H1 (cell line): ENCODE data around the gene GALNT11. TPM values are rescaled to one million over a fixed set of nuclear protein-coding genes. Genes with fewer than 3 reads are reported as not detected.
"Not testable (repeated sequence)": the region's sequence is repeated elsewhere in the genome, so short reads cannot be mapped to it uniquely, and the experiment has no call there.

Experiments used
- CTCF ChIA-PET: fragments of 300-600 bp; sonication (Branson Sonifier 250); formaldehyde crosslinking; loops from one replicate; lab custom pipeline; 2021; ENCODE audit not compliant: partially characterized antibody; lab: Charles Lee
- POLR2A ChIA-PET: fragments of 300-600 bp; sonication (Branson Sonifier 250); formaldehyde crosslinking; loops from one replicate; lab custom pipeline; 2021; ENCODE audit warnings: inconsistent platforms; ENCODE audit not compliant: partially characterized antibody; lab: Charles Lee
- DNase-seq, 2 experiments: peaks; one replicate each; pipeline versions ENCODE4 v3.0.0 to v3.0.0-alpha.2; 2010 to 2022; ENCODE audit warnings: low spot score in 2 of 2, low read depth in 1 of 2, mixed read lengths in 1 of 2
- FAIRE-seq: peaks from 2 replicates; lab custom pipeline; 2011; peaks lifted over from hg19 to GRCh38; lab: Jason Lieb, UNC
- H2AFZ ChIP-seq: 2 replicates; pipeline ENCODE4 v1.8.1; 2012; ENCODE audit warnings: low read length, inconsistent platforms
- H2AK5ac ChIP-seq: 2 replicates; pipeline ENCODE4 v1.6.1; 2013; ENCODE audit warnings: low read depth, low read length
- H2BK120ac ChIP-seq: replicated peaks from 2 replicates; pipeline ENCODE3; 2013; ENCODE audit warnings: low read depth, low read length, inconsistent platforms
- H2BK12ac ChIP-seq: 2 replicates; pipeline ENCODE4 v1.6.1; 2013; ENCODE audit warnings: low read depth, low read length
- H2BK15ac ChIP-seq: 2 replicates; pipeline ENCODE4 v1.6.1; 2013; ENCODE audit warnings: low read length
- H2BK20ac ChIP-seq: 2 replicates; pipeline ENCODE4 v1.6.1; 2013; ENCODE audit warnings: low read length
- H2BK5ac ChIP-seq: 2 replicates; pipeline ENCODE4 v1.6.1; 2013; ENCODE audit warnings: low read depth, low read length
- H3K14ac ChIP-seq: 2 replicates; pipeline ENCODE4 v1.6.1; 2013; ENCODE audit warnings: inconsistent platforms; ENCODE audit not compliant: insufficient read length
- H3K18ac ChIP-seq: 2 replicates; pipeline ENCODE4 v1.6.1; 2013; ENCODE audit warnings: low read length; ENCODE audit errors: extremely low read depth
- H3K23ac ChIP-seq: 2 replicates; pipeline ENCODE4 v1.6.1; 2013; ENCODE audit warnings: inconsistent platforms; ENCODE audit not compliant: insufficient read length
- H3K23me2 ChIP-seq: 2 replicates; pipeline ENCODE4 v1.6.1; 2013; ENCODE audit warnings: low read depth, low read length
- H3K27ac ChIP-seq: 2 replicates; pipeline ENCODE4 v1.6.1; 2011; ENCODE audit warnings: low read depth, low read length, inconsistent platforms
- H3K27me3 ChIP-seq, 4 experiments: replicated peaks in 1 of 4; 1 replicate in 1 of 4; 2 replicates in 3 of 4; pipeline versions ENCODE4 v1.6.1 to v1.8.1; 2011 to 2013; ENCODE audit warnings: low read length in 3 of 4, mild to moderate bottlenecking in 3 of 4, inconsistent platforms in 2 of 4, mixed read lengths in 2 of 4, moderate library complexity in 1 of 4; ENCODE audit not compliant: control insufficient read depth in 3 of 4, insufficient read depth in 3 of 4; ENCODE audit errors: extremely low read depth in 1 of 4
- H3K36me3 ChIP-seq, 4 experiments: 2 replicates each; pipeline versions ENCODE4 v1.6.1 to v1.8.1; 2011 to 2013; ENCODE audit warnings: mild to moderate bottlenecking in 4 of 4, low read length in 3 of 4, moderate library complexity in 2 of 4, control low read depth in 1 of 4, inconsistent platforms in 1 of 4; ENCODE audit not compliant: insufficient read depth in 4 of 4, control insufficient read depth in 2 of 4
- H3K4ac ChIP-seq: replicated peaks from 2 replicates; pipeline ENCODE3; 2013; ENCODE audit warnings: low read length, low read depth, mixed read lengths, inconsistent platforms; ENCODE audit not compliant: insufficient read length
- H3K4me1 ChIP-seq, 4 experiments: replicated peaks in 1 of 4; 1 replicate in 1 of 4; 2 replicates in 3 of 4; pipeline versions ENCODE4 v1.6.1 to v1.8.1; 2011 to 2013; ENCODE audit warnings: low read length in 3 of 4, inconsistent platforms in 2 of 4, mixed read lengths in 1 of 4; ENCODE audit not compliant: insufficient read depth in 4 of 4, control insufficient read depth in 3 of 4
- H3K4me2 ChIP-seq, 2 experiments: 2 replicates each; pipeline versions ENCODE4 v1.6.1 to v1.8.1; 2011 to 2013; ENCODE audit warnings: low read depth in 2 of 2, low read length in 2 of 2, control low read depth in 1 of 2, inconsistent platforms in 1 of 2, mild to moderate bottlenecking in 1 of 2; ENCODE audit not compliant: insufficient read depth in 1 of 2
- H3K4me3 ChIP-seq, 4 experiments: fragments of 200-600, 300-600 bp in 1 of 4; sonication (generic), shearing (Covaris generic), sonication (Bioruptor Twin) in 1 of 4; 2 replicates each; pipeline versions ENCODE4 v1.5.1 to v1.8.1; 2011 to 2016; ENCODE audit warnings: low read length in 4 of 4, low read depth in 3 of 4, control low read depth in 2 of 4, inconsistent platforms in 2 of 4, mild to moderate bottlenecking in 2 of 4, mixed read lengths in 1 of 4, moderate library complexity in 1 of 4; ENCODE audit not compliant: insufficient read depth in 2 of 4; ENCODE audit errors: extremely low read depth in 1 of 4
- H3K56ac ChIP-seq: replicated peaks from 2 replicates; pipeline ENCODE3; 2013; ENCODE audit warnings: low read depth, mild to moderate bottlenecking, mixed read lengths, low read length, inconsistent platforms; ENCODE audit not compliant: insufficient read length
- H3K79me1 ChIP-seq: 2 replicates; pipeline ENCODE4 v1.6.1; 2013; ENCODE audit warnings: low read depth, low read length, control low read depth
- H3K79me2 ChIP-seq, 2 experiments: 2 replicates each; pipeline versions ENCODE4 v1.6.1 to v1.8.1; 2012 to 2013; ENCODE audit warnings: low read length in 2 of 2, mild to moderate bottlenecking in 2 of 2, inconsistent platforms in 1 of 2; ENCODE audit not compliant: insufficient read depth in 2 of 2, control insufficient read depth in 1 of 2
- H3K9ac ChIP-seq, 4 experiments: replicated peaks in 1 of 4; 1 replicate in 1 of 4; 2 replicates in 3 of 4; pipeline versions ENCODE4 v1.6.1 to v1.8.1; 2011 to 2013; ENCODE audit warnings: low read depth in 3 of 4, low read length in 3 of 4, control low read depth in 2 of 4, mild to moderate bottlenecking in 2 of 4, moderate library complexity in 2 of 4, inconsistent platforms in 1 of 4; ENCODE audit errors: extremely low read depth in 1 of 4
- H3K9me3 ChIP-seq, 2 experiments: 2 replicates each; pipeline versions ENCODE4 v1.6.1 to v1.8.1; 2012 to 2013; ENCODE audit warnings: mild to moderate bottlenecking in 2 of 2, moderate library complexity in 2 of 2, control low read depth in 1 of 2, inconsistent platforms in 1 of 2, low read depth in 1 of 2, low read length in 1 of 2, mixed read lengths in 1 of 2; ENCODE audit not compliant: insufficient read depth in 2 of 2
- H4K20me1 ChIP-seq, 2 experiments: replicated peaks in 1 of 2; 2 replicates each; pipeline versions ENCODE3 to v1.8.1; 2011 to 2013; ENCODE audit warnings: inconsistent platforms in 2 of 2, low read length in 2 of 2, mild to moderate bottlenecking in 1 of 2; ENCODE audit not compliant: insufficient read depth in 2 of 2, control insufficient read depth in 1 of 2
- H4K5ac ChIP-seq: 2 replicates; pipeline ENCODE4 v1.6.1; 2013; ENCODE audit warnings: low read length, low read depth, mixed read lengths, inconsistent platforms; ENCODE audit not compliant: insufficient read length
- H4K8ac ChIP-seq: 2 replicates; pipeline ENCODE4 v1.8.0; 2013; ENCODE audit warnings: mild to moderate bottlenecking, moderate library complexity, low read length, inconsistent platforms; ENCODE audit not compliant: insufficient read depth; ENCODE audit errors: extremely low read depth
- H4K91ac ChIP-seq: replicated peaks from 2 replicates; pipeline ENCODE3; 2013; ENCODE audit warnings: low read length, mixed read lengths, inconsistent platforms; ENCODE audit not compliant: insufficient read length
- WGBS, 2 experiments: shearing (Covaris generic) in 1 of 2; methylation state at CpG; one replicate each; pipeline versions ENCODE4 v1.1.6 to v1.1.7; 2013 to 2015; ENCODE audit warnings: low lambda C conversion rate in 2 of 2, mixed read lengths in 2 of 2, inconsistent platforms in 1 of 2, low coverage in 1 of 2, missing lambda C conversion rate in 1 of 2; ENCODE audit not compliant: insufficient replicate concordance in 2 of 2, insufficient coverage in 1 of 2, insufficient read length in 1 of 2; ENCODE audit errors: extremely low coverage in 1 of 2, missing lambda C conversion rate in 1 of 2; 5-methylcytosine and 5-hydroxymethylcytosine counted together
- polyA plus RNA-seq, 7 experiments: library from polyadenylated mRNA; depleted of rRNA in 3 of 7; stranded (reverse) in 5 of 7; unstranded in 2 of 7; fragments of >200 nt in 5 of 7; fragments of 200-250 nt in 2 of 7; gene quantifications; 1 replicate in 5 of 7; 2 replicates in 1 of 7; 4 replicates in 1 of 7; pipeline versions ENCODE4 v1.2.1 to v1.2.3, GENCODE V29; 2011 to 2013; ENCODE audit warnings: missing spikeins in 2 of 7, mixed read lengths in 2 of 7
- total RNA-seq: library from RNA; stranded (reverse); fragmentation: NEBNext Ultra II Directional; extraction: Animal tissue kit (Norgen Biotek cat#: 25700); gene quantifications from 2 replicates; pipeline ENCODE4 v1.2.1, GENCODE V29; 2021

The GALNT11 gene
- total and polyA plus RNA-seq, 2 of the 8 experiments (the other 6 are each of a cell fraction or from before 2014, with no cell fraction given): 20.5 to 23.2 TPM

DNA sequence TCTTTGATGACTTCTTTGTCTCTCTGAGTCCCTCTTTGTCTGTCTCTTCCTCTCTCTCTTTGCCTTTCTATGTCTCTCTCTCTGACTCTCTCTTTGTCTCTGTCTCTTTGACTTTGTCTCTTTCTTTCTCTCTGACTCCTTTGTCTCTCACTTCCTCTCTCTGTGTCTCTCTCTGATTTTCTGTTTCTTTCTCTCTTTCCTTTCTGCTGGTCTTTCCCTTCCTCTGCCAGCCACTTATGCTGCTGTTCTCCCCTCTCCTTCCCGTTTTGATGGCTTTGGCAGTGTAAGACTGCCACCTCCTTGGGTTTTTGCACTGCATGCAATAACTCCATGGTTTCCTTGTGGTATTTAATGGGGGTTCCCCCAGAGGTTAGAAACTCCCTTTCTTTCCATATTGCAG is 5.2 kb downstream of the GALNT11 start:
- H3K9me3 ChIP-seq, H3K27ac ChIP-seq, H3K36me3 ChIP-seq, H3K4ac ChIP-seq, H4K20me1 ChIP-seq, H2BK15ac ChIP-seq, H4K91ac ChIP-seq, H3K4me2 ChIP-seq, FAIRE-seq, H3K23me2 ChIP-seq, H3K18ac ChIP-seq, H4K5ac ChIP-seq, H3K23ac ChIP-seq, H2BK5ac ChIP-seq, H2AK5ac ChIP-seq, H4K8ac ChIP-seq, H3K27me3 ChIP-seq, H2BK20ac ChIP-seq, H2AFZ ChIP-seq, H3K4me3 ChIP-seq, POLR2A ChIA-PET, H3K79me1 ChIP-seq, H2BK12ac ChIP-seq, H3K14ac ChIP-seq, H3K56ac ChIP-seq, H3K79me2 ChIP-seq, DNase-seq, H3K9ac ChIP-seq, H2BK120ac ChIP-seq: not testable (repeated sequence)
- CTCF ChIA-PET: interaction anchor here (0.8 to 1.0 kb wide), 3 partner anchors 114 to 212 kb away, joined by 3 read pairs; no protein-coding TSS in a partner anchor
- 88% methylated on average over 1 of the region's 1 CpG; no CpG with 5 or more reads in 1 of the 2 experiments for WGBS, 2 experiments
- H3K4me1 ChIP-seq: peaks cover 0 to 10% (median 5%) of the 10 kb centered on the region in 4 experiments; a peak in 6 of 7 replicates
